Measurements from ENCODE around the gene C4BPA.

GRCh38 chr1:207089627-207090355, 14.2 kb upstream of the C4BPA start:
- TF ChIP-seq CTCF (IDR thresholded peaks at IDR 0.05): no peak
- TF ChIP-seq POLR2A (IDR thresholded peaks at IDR 0.05): no peak
- no peak for TF ChIP-seq POLR2AphosphoS5 (IDR thresholded peaks at IDR 0.05)
